Activated CD8-positive, alpha-beta memory T cell treated with anti-CD3 and anti-CD28 coated beads for 4 hours (primary cell): ENCODE measurements around the gene CACNA1B.

Experiments used
- DNase-seq, 2 donors: peaks; one replicate each; pipeline ENCODE4 v3.0.0-alpha.2; 2020; ENCODE audit warnings: low read depth in 2 of 2

CACNA1B gene

DNA sequence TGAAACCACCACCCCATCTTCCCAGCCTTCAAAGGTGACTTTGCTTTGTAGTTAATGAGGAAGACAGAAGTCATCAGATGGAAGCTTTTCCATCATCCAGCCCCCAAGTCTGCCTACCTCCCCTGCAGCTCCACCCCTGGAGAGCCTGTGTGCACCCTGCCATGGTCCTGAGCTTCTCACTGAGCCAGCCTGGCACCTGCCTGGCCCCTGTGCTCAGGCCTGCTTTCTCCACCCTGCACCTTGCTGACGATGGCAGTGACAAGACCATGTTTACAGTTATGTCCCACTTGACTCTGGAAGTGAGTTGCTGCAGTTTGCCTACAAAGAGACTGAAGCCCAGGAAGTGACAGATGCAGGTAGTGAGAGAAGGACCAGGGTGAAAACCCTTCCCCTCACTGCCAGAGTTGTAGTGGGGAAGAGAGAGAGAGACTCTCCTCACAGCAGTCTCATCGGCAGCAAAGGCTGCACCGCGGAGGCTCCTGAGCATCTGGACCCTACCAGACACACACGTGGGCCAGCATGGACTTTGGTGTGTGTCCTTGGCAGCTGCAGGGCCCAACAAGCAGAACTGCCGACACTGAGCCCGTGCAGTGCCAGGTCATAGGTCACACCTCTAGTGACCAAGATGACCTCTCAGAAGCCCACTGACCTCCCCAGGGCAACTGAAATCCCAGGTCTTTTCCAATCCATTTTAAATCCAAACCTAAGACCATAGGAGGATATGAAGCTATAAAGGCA is 107.1 kb downstream of the CACNA1B start:
- DNase-seq = no peak

DNA sequence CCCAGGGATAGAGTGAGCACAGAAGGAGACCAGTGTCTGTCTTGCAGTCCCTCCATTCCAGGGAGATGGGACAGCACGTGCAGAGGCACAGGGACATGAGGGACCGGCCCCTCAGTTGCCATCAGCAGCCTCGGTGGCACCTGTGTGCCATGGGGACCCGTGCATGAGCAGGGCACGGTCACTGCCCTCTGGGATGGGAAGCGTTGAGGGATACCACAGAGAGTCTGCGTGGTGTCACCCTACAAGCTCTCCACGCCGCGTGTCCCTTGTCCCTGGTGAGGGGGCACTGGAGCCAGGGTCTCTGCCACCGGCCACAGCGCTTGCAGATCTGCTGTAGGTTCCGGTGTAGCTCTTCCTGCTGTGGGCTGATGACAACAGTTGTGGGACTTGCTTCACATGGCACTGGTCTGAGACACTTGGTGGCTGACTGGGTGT is 108.1 kb downstream of the CACNA1B start:
- no peak for DNase-seq

DNA sequence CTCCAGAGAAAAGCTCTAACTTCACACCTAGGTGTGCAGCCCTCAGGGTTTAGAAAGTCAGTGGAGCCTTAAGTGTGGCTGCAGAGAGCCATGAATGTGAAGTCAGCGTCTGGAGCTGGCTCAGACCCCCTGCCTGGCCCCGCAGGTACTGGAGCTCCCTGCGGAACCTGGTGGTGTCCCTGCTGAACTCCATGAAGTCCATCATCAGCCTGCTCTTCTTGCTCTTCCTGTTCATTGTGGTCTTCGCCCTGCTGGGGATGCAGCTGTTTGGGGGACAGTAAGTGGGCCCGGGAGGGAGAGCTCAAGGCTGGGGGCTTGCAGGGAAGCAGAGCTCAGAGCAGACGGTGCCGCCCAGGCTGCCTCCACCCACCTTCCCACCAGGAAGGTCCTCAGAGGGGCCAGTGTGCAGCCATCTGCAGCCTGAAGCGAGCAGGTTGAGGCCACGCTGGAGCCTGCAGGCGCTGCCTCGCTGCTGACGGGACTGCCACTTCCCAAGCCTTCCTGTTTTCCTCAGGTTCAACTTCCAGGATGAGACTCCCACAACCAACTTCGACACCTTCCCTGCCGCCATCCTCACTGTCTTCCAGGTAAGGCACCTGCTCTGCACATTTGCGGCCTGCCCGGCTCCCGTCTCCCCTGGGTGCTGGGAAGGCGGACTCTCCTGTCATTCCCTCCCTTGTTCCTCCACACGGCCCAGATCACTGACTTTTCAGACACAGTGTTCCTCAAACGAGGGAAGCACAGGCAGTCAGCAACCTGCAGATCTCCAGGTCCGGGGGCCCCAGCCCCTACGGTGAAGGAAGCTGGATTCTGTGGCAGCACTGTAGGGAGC is 108.9 kb downstream of the CACNA1B start:
- no peak for DNase-seq

DNA sequence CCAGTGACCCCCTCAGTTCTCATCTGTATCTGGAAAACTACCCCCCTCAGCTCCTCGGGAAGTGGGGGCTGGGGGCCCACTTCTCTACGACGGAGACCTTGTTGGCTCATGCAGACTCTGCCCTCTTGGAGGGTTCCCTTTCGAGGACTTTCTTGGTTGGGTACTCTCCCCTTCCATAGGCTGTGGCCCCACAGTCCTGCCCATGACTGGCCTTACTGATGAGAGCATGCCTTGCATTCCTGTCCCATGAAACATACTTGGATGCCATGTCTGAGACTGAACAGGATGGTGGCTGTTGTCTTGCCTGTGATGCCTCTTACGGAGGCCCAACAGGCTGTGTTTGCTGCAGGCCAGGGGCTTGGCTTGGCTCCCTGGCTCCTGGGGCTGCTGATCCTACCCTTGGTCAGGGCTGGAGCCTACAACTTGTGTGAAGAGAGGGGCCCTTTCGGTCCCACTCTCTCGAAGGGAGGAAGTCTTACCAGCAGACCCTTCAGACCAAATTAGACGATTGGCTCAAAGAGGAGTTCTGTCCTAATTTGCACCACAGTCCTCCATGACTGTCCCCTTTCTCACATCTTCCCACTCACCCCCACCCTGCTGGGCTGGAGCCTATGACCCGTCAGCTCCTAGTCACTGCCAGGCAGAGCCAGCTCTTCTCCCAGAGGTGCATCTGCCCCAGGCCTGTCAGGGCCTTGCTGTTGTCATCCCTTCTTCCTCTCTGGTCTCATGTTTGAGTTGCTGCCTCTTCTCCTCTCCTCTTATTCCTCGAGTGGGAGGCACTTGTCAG is 109.9 kb downstream of the CACNA1B start:
- DNase-seq = no peak

DNA sequence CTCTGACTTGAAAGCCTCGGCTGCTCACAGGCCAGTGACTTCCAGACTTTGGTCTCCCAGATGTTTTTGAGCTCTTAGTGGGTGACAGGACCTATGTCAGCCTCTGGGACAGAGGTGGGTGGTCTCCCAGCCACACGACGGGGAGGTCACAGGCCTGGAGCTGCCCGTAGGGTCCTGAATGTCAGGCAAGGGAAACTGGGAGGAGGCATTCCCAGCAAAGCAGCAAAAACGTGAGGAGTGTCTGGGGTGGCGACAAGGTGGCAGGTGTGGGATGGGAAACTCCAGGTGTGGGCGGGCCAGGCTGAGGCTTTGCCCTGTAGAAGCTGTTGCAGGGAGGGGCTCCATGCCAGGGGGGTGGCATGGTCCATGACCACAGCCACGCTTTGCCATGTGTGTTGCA is 110.5 kb downstream of the CACNA1B start:
- DNase-seq = no peak

DNA sequence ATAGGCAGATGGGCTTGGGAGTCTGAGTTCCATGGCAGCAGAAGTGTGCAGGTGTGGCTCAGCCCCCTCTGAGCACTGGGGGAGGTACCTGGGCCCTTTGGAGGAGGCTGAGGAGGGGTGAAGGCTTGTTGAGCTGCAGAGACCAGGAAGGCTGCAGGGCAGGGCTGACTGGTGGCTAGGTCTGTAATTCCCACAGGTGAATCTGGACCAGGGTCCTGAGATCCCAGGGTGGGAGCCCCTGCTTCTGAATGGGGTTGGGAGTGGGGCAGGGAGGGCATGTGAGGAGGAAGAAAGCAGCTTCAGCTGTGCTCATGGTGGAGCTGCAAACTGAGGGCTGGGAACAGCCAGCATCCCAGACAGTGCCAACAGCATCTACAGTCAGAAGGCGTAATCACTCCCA is 111.1 kb downstream of the CACNA1B start:
- no peak for DNase-seq

DNA sequence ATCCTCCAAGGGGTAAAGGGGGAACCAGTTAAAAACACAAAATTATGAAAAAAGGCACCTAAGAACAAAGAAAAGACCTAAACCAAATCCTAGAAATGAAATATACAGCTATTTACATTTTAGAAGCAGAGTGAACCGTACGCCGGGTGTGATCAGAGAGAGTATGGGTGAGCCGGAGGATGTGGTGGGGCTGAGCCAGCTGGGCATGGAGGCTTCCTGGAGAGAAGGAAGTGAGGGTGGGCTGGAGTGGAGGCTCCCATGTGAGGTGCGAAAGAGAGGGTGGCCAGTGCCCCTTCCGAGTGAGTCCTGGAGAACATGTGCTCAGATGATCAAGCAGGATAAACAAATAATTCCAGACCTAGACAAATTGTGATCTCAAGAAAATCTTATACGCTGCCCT is 111.6 kb downstream of the CACNA1B start:
- no peak for DNase-seq

DNA sequence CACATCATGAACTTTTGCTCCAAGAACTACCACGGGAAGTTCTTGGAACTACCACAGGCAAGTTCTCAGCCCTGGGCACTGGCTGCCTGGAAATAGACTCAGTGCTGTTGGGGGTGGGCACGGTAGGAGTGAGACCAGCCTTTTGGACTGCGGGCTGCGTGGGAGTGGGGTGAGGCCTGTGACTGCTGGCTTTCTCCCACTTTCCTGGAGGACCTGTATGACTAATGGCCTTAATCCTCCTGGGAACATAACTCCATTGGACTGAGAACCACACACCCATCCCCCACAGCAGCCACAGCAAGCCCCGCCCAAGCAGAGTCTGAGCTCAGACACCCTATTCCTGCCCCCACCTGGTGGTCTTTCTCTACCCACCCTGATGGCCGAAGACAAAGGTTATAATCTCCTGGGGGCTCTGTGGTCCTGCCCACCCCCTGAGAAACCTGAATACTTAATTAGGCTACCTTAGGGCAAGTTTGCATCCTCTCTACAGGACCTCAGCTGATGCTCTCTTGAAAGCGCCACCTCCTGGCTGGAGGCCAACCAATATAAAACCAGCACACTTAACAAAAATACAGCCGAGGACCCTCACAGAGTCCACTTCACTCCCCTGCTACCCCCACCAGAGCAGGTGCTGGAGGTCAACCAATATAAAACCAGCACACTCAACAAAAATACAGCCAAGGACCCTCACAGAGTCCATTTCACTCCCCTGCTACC is 112.6 kb downstream of the CACNA1B start:
- no peak for DNase-seq

DNA sequence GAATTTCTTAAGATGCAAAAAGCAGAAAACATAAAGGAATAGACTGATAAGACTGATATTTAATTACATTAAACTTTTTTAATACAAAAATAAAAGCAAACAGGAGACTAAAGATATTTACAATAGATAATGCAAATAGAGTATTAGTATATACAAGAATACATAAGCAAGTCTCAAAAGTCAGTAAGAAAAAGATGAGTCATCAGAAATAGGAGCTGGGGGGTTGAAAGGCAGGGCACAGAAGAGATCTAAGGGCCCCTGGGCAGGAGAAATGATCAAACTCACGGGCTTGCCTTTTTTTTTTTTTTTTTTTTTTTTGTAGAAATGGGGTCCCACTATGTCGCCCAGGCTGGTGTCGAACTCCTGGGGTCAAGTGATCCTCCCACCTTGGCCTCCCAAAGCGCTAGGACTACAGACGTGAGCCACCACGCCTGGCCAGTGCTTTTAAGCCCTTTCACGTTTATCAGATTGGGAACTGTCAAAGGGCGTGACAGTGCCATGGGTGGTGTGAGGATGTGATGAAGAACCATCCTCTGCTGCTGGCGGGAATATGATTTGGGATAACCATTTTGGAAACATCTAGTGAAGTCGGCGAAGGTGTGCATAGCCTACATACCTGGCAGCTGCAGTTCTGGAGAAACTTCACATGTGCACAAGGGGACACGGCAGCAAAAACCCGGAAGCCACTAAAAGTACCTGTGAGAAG is 126.1 kb downstream of the CACNA1B start:
- no peak for DNase-seq

DNA sequence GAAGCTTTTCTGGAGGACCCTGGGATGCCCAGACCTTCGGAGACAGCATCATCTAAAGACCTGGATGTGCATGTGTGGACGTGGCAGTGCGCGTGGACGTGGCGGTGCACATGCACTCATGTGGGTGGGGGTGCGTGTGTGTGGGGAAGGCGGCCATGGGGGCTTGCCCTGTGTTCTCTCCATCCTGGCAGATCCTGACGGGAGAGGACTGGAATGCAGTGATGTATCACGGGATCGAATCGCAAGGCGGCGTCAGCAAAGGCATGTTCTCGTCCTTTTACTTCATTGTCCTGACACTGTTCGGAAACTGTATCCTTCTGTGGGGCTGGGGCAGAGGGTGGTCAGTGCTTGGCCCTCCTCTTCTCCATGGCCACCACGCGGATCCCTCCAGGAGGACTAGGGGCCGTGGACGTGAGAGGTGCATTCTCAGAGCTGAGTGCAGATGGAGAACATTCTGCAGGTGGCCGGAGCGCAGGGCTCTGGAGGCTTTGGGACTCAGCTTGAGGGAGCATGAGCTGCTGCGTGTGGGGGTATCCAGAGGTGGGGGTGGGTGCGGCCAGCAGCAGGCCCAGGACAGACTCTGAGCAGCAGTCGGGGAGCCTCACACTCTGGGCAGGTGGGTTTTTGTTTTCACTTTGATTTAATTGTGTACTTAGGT is 129.1 kb downstream of the CACNA1B start:
- DNase-seq = no peak

DNA sequence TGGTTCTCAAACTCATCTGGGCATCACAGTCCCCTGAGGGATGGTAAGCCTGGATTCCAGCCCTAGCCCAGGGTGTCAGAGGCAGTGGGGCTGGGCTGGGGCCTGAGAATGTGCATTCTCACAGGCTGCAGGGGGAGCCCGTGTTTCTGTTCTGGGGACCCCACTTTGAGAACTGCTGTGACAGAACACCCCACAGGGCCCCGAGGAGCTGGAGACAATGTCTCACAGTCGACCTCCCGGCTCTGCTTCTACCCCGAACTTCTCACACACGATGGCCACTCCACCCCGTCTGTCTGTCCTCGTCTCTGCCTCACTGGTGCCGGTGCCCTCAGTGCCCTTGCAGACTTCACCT is 130.0 kb downstream of the CACNA1B start:
- no peak for DNase-seq

DNA sequence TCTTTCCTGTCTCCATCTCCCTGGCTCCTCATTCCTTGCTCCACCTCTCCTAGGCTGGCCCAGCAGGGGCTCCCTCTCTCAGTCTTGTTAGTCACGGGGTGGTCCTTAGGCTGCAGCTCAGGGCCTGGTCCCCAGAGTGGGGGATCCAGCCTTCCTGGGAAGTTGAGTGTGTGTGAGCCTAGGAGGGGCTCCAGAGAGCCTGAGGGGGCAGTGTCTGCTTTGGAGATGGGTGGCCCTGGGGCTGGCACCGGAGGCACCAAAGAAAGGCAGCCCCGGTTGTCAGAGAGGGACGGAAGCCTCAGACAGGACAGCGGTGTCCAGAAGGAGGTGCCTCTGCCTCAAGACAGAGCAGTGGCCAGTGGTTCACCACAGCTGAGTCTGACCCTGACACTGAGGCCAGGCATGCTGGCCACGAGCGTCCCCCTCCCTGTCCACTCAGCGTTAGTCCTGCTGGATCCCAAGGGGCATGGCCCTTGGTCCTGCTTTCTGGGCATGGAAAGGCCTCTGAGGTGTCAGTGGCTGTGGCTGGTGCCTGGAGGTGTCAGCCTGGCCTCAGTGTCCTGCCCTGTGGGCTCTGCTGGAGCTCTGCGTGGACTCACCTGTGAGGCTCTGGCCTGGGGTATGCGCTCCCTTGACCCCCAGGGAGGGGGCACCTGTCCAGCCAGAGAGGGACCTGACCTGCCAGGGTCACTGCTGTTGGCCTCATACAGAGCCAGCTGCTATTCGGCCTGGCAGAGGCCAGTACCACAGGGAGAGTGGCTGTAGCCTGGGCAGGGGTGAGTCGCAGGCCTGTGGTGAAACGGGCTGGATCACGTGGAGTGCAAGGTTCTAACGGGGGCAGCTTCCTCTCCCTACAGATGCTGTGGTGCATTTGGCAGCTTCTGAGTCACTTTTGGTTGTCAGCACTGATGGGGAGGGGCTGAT is 130.6 kb downstream of the CACNA1B start:
- DNase-seq = no peak

DNA sequence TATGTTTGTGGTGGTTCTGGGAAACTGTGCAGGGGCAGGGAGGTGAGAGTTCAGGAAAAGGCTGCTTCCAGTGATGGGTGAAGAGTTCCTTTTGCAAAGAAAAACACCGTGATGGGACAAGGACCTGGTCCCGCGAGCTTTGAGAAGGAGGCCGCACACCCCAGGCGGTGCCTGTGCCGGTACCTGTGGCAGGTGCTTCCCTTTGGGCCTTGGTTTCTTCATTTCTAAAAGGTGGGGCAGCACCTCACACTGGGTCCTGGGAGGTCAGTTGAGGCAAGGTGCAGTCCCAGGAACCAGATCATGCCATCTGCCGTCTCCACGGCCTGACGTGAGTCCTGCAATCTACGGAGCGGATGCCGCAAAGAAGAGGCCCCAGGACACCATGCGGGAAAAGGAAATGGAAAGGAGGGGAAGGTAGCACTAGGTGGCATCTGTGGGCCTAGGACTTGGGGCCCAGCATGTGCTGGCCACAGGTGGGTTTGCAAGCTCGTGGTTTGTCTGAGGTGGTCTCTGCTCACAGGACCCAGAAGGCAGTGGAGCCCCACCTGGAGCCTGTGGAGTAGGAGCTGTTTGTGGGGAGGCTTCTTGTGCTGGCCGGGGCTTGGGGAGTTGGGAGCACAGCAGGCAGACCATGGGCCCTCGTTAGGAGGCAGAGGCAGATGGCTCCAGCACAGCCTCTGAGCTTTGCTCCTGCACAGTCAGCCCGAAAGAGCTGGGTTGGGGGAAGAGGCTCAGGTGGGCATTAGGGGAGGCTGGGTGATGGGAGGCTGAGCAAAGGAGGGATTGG is 131.6 kb downstream of the CACNA1B start:
- no peak for DNase-seq

DNA sequence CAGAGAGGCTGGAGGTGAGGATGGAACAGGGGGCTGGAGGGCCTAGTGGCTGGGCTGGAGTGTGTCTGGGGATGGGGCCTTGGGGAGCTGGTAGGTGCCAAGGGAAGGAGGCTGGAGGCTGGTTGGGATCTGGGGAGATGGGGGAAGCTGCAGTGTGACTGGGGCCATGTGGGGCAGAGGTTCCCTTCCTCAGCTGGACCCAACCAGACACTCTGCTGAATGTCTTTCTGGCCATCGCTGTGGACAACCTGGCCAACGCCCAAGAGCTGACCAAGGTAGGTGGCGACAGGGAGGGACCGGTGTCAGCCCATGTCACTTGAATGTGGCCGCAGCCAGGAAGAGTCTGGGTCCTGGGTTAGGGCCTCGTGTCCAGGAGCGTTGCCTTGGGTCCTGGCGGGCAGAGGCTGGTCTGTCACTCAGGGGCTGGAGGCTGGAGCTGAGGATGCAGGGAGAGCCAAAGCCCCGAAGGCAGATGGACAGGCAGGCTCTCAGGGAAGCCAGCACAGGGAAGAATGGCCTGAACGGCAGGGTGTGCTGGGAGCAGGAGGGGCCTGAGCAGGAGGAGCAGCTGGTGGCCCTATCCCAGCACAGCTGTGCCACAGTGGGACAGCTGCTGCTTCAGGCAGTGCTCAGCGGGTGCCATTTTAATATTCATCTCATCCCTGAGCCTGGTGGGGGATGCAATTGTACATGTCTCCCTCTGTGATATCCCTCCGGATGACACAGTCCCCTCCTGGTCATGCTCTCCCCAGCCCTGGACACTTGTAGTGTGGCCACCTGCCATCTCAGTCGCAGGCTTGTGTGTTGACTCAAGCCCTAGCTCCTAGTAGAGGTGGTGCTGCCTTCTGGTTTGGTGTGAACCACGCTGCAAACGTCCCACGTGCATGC is 132.5 kb downstream of the CACNA1B start:
- no peak for DNase-seq

DNA sequence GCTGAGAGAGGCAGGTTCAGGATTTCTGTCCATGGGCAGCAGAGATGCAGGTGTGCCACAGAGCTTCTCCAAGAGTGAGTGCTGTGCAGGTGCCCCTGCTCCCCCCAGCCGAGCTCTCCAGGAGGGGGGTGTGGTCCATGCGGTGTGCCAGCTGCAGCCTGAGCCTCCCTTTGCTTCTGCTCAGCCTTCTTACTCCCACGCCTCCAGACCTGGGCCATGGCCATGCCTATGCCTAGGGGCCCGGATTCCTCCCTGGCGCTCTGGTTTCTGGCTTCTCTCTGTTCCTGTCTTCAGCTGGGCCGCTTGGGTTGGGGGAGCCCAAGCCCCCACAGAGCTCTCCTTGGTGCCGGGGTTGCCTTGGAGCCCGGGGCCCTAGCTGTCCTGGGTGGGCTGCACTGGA is 133.3 kb downstream of the CACNA1B start:
- no peak for DNase-seq

DNA sequence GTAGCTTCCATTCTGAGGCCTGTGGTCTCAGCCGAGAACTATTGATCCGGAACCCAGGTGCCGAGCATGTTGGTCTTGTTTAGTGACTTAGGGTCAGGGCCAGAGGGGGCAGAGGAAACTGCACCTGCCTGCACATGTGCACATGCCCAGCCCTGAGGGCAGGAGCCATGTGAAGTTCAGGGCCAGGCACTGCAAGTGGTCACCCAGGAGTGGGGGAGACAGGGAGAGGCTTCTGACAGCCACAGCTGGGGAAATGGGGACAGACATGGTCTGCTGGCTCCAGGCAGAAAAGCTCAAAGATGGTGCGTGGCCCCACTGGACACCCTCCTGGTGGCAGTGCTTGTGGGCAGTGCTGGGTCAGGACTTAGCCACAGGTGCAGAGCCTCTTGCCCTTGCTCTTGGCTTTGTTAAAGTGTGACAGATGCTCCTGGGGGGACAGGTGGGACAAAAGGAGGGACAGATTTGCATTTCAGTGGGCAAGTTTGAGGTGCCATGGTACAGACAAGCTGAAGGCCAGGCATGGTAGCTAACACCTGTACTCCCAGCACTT is 134.4 kb downstream of the CACNA1B start:
- no peak for DNase-seq

DNA sequence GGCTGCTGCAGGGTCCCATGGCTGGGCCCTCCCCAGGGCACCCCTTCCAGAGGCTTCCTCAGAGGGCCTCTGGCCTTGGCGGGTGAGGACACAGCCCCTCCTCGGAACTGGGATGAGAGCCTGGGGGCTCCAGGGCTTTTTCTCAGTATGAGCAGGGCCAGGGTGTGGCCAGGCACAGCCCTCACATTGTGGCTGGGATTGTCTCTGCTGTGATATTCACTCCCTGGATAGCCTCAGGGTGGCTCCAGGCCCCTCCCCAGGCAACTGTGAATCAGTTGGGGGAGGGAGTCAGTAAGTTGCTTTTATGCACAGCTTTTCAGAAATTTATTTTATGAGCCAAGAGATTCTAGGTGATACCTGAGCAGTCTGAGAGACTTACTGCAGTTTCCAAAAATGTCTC is 135.7 kb downstream of the CACNA1B start:
- DNase-seq = no peak
